MCF 10A (cell line): Measurements from ENCODE around the gene NUP160. TPM values are rescaled to one million over a fixed set of nuclear protein-coding genes. Genes with fewer than 3 reads are reported as not detected.

Experiments
- BruUV-seq: library from RNA; stranded (reverse); fragments of 400-500 nt; replicated peaks from 2 replicates; lab custom pipeline; 2021; lab: Mats Ljungman, UMichigan
- CTCF ChIA-PET: fragments of 300-600 bp; sonication (Branson Sonifier 250); formaldehyde crosslinking; extraction: SDS; loops from one replicate; lab custom pipeline; 2021; ENCODE audit warnings: antibody characterized with exemption, inconsistent platforms; lab: Yijun Ruan, JAX
- POLR2A ChIA-PET: fragments of 300-600, 350-650 bp; sonication (Branson Sonifier 250); formaldehyde crosslinking; extraction: SDS; loops from one replicate; lab custom pipeline; 2020; ENCODE audit warnings: antibody characterized with exemption, inconsistent platforms; lab: Yijun Ruan, JAX
- DNase-seq: peaks from one replicate; pipeline ENCODE4 v3.0.0-alpha.2; 2018; ENCODE audit not compliant: unreplicated experiment
- H3K27ac Mint-ChIP-seq: one replicate; pipeline ENCODE4 v1.8.0; 2022; ENCODE audit warnings: mild to moderate bottlenecking, low read depth, mixed read lengths; ENCODE audit not compliant: unreplicated experiment
- H3K27me3 Mint-ChIP-seq: one replicate; pipeline ENCODE4 v1.8.0; 2022; ENCODE audit warnings: mixed read lengths; ENCODE audit not compliant: insufficient read depth, unreplicated experiment
- H3K36me3 Mint-ChIP-seq: one replicate; pipeline ENCODE4 v1.8.0; 2022; ENCODE audit warnings: mild to moderate bottlenecking, moderate library complexity, mixed read lengths; ENCODE audit not compliant: insufficient read depth, unreplicated experiment
- H3K4me1 Mint-ChIP-seq: one replicate; pipeline ENCODE4 v1.8.0; 2022; ENCODE audit warnings: mixed read lengths; ENCODE audit not compliant: insufficient read depth, unreplicated experiment
- H3K4me3 Mint-ChIP-seq: one replicate; pipeline ENCODE4 v1.8.0; 2022; ENCODE audit warnings: mild to moderate bottlenecking, moderate library complexity, mixed read lengths; ENCODE audit not compliant: unreplicated experiment
- H3K9me3 Mint-ChIP-seq: one replicate; pipeline ENCODE4 v1.8.0; 2022; ENCODE audit warnings: mixed read lengths; ENCODE audit not compliant: unreplicated experiment
- CTCF ChIP-seq: fragments of 200-600 bp; IDR thresholded peaks from one replicate; pipeline ENCODE4 v1.8.0; 2022; ENCODE audit warnings: antibody characterized with exemption, mild to moderate bottlenecking; ENCODE audit not compliant: unreplicated experiment
- intact Hi-C: fragments of 100-400 bp; cut with micrococcal nuclease; formaldehyde crosslinking; loops from 2 replicates; pipeline ENCODE4 v1.14.1; 2022
- total RNA-seq: library from RNA; stranded (reverse); gene quantifications from 2 replicates; pipeline ENCODE4 v1.2.3, GENCODE V29; 2022

NUP160 gene
- total RNA-seq, 1 experiment from 2014 or later, result 33.8 TPM

- Mint-ChIP-seq H3K27ac (no peak overlapping the region), H3K36me3 (no peaks in the 10 kb centered on the region), H3K4me3 (no peak overlapping the region), H3K27me3 (no peaks in the 10 kb centered on the region), H3K9me3 (no peaks in the 10 kb centered on the region), H3K4me1 (peaks cover 22% of the 10 kb centered on the region)
- no TSS peak for BruUV-seq
- intact Hi-C loops, result loop anchor here (5.0 kb wide), 1 partner anchor 254 kb away; no protein-coding TSS in a partner anchor
- no peak for TF ChIP-seq CTCF
- CTCF ChIA-PET, result no interaction called here
- peak; percentile 89 for DNase-seq
- POLR2A ChIA-PET, result interaction anchor here (0.7 to 1.0 kb wide), 4 partner anchors 10 to 232 kb away, joined by 3 read pairs; partner anchors contain the start of gene NUP160
Observed at GRCh38 chr11:47857892-47858543, 9.9 kb upstream of the NUP160 start.

- Mint-ChIP-seq H3K36me3 (no peaks in the 10 kb centered on the region), H3K4me1 (peaks cover 22% of the 10 kb centered on the region), H3K27ac (no peak overlapping the region), H3K4me3 (no peak overlapping the region), H3K9me3 (no peaks in the 10 kb centered on the region), H3K27me3 (no peaks in the 10 kb centered on the region)
- no peak for DNase-seq
- CTCF ChIA-PET, result interaction anchor here (0.7 to 1.0 kb wide), 2 partner anchors 252 to 449 kb away, joined by 3 to 5 read pairs; no protein-coding TSS in a partner anchor
- POLR2A ChIA-PET, result interaction anchor here (0.8 to 1.0 kb wide), 3 partner anchors 9 to 13 kb away, joined by 3 read pairs; partner anchors contain the start of gene NUP160
- no TSS peak for BruUV-seq
- no peak for TF ChIP-seq CTCF
- intact Hi-C loops, result loop anchor here (5.0 kb wide), 1 partner anchor 255 kb away; no protein-coding TSS in a partner anchor
Observed at GRCh38 chr11:47857485-47857884, 9.3 kb upstream of the NUP160 start.

GRCh38 chr11:47856186-47856585 lies 8.0 kb upstream of the NUP160 start:
- H3K4me3 Mint-ChIP-seq, result no peak overlapping the region
- intact Hi-C loops, result loop anchor here (5.0 kb wide), 1 partner anchor 256 kb away; no protein-coding TSS in a partner anchor
- no peaks in the 10 kb centered on the region for H3K27me3 Mint-ChIP-seq
- H3K36me3 Mint-ChIP-seq, result no peaks in the 10 kb centered on the region
- no peak for TF ChIP-seq CTCF
- POLR2A ChIA-PET, result interaction anchor here (0.6 to 0.8 kb wide), 2 partner anchors 9 to 258 kb away, joined by 3 read pairs; no protein-coding TSS in a partner anchor
- H3K9me3 Mint-ChIP-seq, result no peaks in the 10 kb centered on the region
- H3K4me1 Mint-ChIP-seq, result peaks cover 16% of the 10 kb centered on the region
- CTCF ChIA-PET, result interaction anchor here (0.5 to 0.6 kb wide), 3 partner anchors 92 to 295 kb away, joined by 3 read pairs; no protein-coding TSS in a partner anchor
- BruUV-seq, result no TSS peak
- no peak for DNase-seq
- H3K27ac Mint-ChIP-seq, result no peak overlapping the region

- Mint-ChIP-seq H3K27ac (no peak overlapping the region), H3K9me3 (no peaks in the 10 kb centered on the region), H3K4me3 (no peak overlapping the region), H3K4me1 (peaks cover 20% of the 10 kb centered on the region), H3K27me3 (no peaks in the 10 kb centered on the region), H3K36me3 (no peaks in the 10 kb centered on the region)
- TF ChIP-seq CTCF, result no peak
- intact Hi-C loops, result loop anchor here (5.0 kb wide), 1 partner anchor 258 kb away; no protein-coding TSS in a partner anchor
- no peak for DNase-seq
- ChIA-PET CTCF (interaction anchor here (0.5 to 2.5 kb wide), 15 partner anchors 10 to 481 kb away, joined by 3 to 9 read pairs (median 4); no protein-coding TSS in a partner anchor), POLR2A (no interaction called here)
- BruUV-seq, result no TSS peak
Observed at GRCh38 chr11:47854667-47855066, 6.5 kb upstream of the NUP160 start.
